GM23248 (cell line): Measurements from ENCODE around the gene ARID1B. TPM values are rescaled to one million over a fixed set of nuclear protein-coding genes. Genes with fewer than 3 reads are reported as not detected.

Experiments
- DNase-seq: peaks from one replicate; pipeline ENCODE4 v3.0.0-alpha.2; 2015
- H2AFZ ChIP-seq: fragments of 200-600 bp; sonication (generic); 2 replicates; pipeline ENCODE4 v1.6.1; 2016; ENCODE audit warnings: antibody characterized with exemption
- H3F3A ChIP-seq: fragments of 200-600 bp; sonication (generic); 2 replicates; pipeline ENCODE4 v1.6.1; 2016; ENCODE audit warnings: mild to moderate bottlenecking, antibody characterized with exemption, mixed run types; ENCODE audit not compliant: insufficient read depth
- H3K27ac ChIP-seq: fragments of 200-600 bp; sonication (generic); 2 replicates; pipeline ENCODE4 v1.5.1; 2016; ENCODE audit warnings: mild to moderate bottlenecking
- H3K27me3 ChIP-seq: fragments of 200-600 bp; sonication (generic); replicated peaks from 2 replicates; pipeline ENCODE4 v1.6.1; 2016; ENCODE audit warnings: mild to moderate bottlenecking; ENCODE audit not compliant: insufficient read depth
- H3K36me3 ChIP-seq: fragments of 200-600 bp; sonication (generic); 2 replicates; pipeline ENCODE4 v1.6.1; 2016; ENCODE audit warnings: low read depth, mild to moderate bottlenecking
- H3K4me1 ChIP-seq: fragments of 200-600 bp; sonication (generic); 2 replicates; pipeline ENCODE4 v1.6.1; 2016; ENCODE audit warnings: mild to moderate bottlenecking; ENCODE audit not compliant: insufficient read depth
- H3K4me2 ChIP-seq: fragments of 200-600 bp; sonication (generic); one replicate; pipeline ENCODE4 v1.6.1; 2016; ENCODE audit warnings: mild to moderate bottlenecking; ENCODE audit not compliant: unreplicated experiment
- H3K4me3 ChIP-seq: fragments of 200-600 bp; sonication (generic); 2 replicates; pipeline ENCODE4 v1.5.1; 2016; ENCODE audit warnings: mild to moderate bottlenecking
- H3K79me2 ChIP-seq: fragments of 200-600 bp; sonication (generic); 2 replicates; pipeline ENCODE4 v1.6.1; 2016; ENCODE audit warnings: mild to moderate bottlenecking; ENCODE audit not compliant: insufficient read depth
- H3K9ac ChIP-seq: fragments of 200-600 bp; sonication (generic); 2 replicates; pipeline ENCODE4 v1.6.1; 2016; ENCODE audit warnings: mild to moderate bottlenecking
- H3K9me2 ChIP-seq: fragments of 200-600 bp; sonication (generic); 2 replicates; pipeline ENCODE4 v1.6.1; 2016; ENCODE audit warnings: mixed run types, mild to moderate bottlenecking, moderate library complexity; ENCODE audit not compliant: insufficient read depth
- H3K9me3 ChIP-seq: fragments of 200-600 bp; sonication (generic); one replicate; pipeline ENCODE4 v1.6.1; 2017; ENCODE audit warnings: low read depth
- H4K20me1 ChIP-seq: fragments of 200-600 bp; sonication (generic); 2 replicates; pipeline ENCODE4 v1.6.0; 2016; ENCODE audit not compliant: insufficient read depth
- EZH2 ChIP-seq: fragments of 200-600 bp; sonication (generic); IDR thresholded peaks from 2 replicates; pipeline ENCODE4 v1.6.1; 2018; ENCODE audit warnings: antibody characterized with exemption, mild to moderate bottlenecking; ENCODE audit not compliant: insufficient read depth, poor library complexity, severe bottlenecking
- EZH2phosphoT487 ChIP-seq: fragments of 200-600 bp; sonication (generic); IDR thresholded peaks from 2 replicates; pipeline ENCODE4 v1.6.1; 2018; ENCODE audit warnings: antibody characterized with exemption, moderate library complexity, mild to moderate bottlenecking, low read depth; ENCODE audit not compliant: insufficient read depth
- WGBS, 2 experiments: methylation state at CpG; one replicate each; pipeline ENCODE4 v1.1.6; 2015 to 2017; ENCODE audit warnings: low lambda C conversion rate in 2 of 2, low coverage in 1 of 2; ENCODE audit errors: missing lambda C conversion rate in 2 of 2; 5-methylcytosine and 5-hydroxymethylcytosine counted together
- in situ Hi-C: fragments of 300-500 bp; cut with MboI; formaldehyde crosslinking; loops from 2 replicates; pipeline ENCODE4 v1.15.0; 2020
- polyA plus RNA-seq: library from polyadenylated mRNA; unstranded; fragments of >200 nt; fragmentation: Nextera tagmentation; extraction: Ambion mirVana; gene quantifications from 2 replicates; pipeline ENCODE4 v1.2.1, GENCODE V29; 2016
- total RNA-seq: library from RNA; depleted of rRNA; stranded (reverse); fragments of >200 nt; shearing (Covaris generic); gene quantifications from 2 replicates; pipeline ENCODE4 v1.2.3, GENCODE V29; 2014

The ARID1B gene
- total and polyA plus RNA-seq, 2 experiments from 2014 or later, result 19.3 to 21.2 TPM

- DNase-seq, result peak; percentile 98
- WGBS, 2 experiments, result 8% methylated on average over 7 of the region's 7 CpGs
- Histone ChIP-seq H3K9me2 (no peaks in the 10 kb centered on the region), H4K20me1 (no peaks in the 10 kb centered on the region), H3K79me2 (peaks cover 97% of the 10 kb centered on the region), H3K36me3 (no peaks in the 10 kb centered on the region), H3F3A (peaks cover 31% of the 10 kb centered on the region), H3K4me1 (peaks cover 40% of the 10 kb centered on the region), H3K27me3 (no peaks in the 10 kb centered on the region), H3K27ac (peak overlapping the region; percentile 95), H3K9ac (peak overlapping the region; percentile 81), H3K4me2 (peak overlapping the region; percentile 72), H3K9me3 (no peaks in the 10 kb centered on the region), H3K4me3 (peak overlapping the region; percentile 52), H2AFZ (peak overlapping the region; percentile 30)
- in situ Hi-C loops, result no loop called here
- TF ChIP-seq EZH2phosphoT487 (no peak), EZH2 (no peak)
Observed at GRCh38 chr6:156953479-156954146, 176.4 kb downstream of the ARID1B start.

- peak; percentile 57 for DNase-seq
- H3K79me2 ChIP-seq, result peaks cover 97% of the 10 kb centered on the region
- no peaks in the 10 kb centered on the region for H3K36me3 ChIP-seq
- H3K9me2 ChIP-seq, result no peaks in the 10 kb centered on the region
- peak overlapping the region; percentile 95 for H3K27ac ChIP-seq
- H3K4me3 ChIP-seq, result peak overlapping the region; percentile 52
- peaks cover 34% of the 10 kb centered on the region for H3K4me1 ChIP-seq
- TF ChIP-seq EZH2, result no peak
- no peak for TF ChIP-seq EZH2phosphoT487
- peak overlapping the region; percentile 81 for H3K9ac ChIP-seq
- H3K4me2 ChIP-seq, result peak overlapping the region; percentile 72
- peaks cover 28% of the 10 kb centered on the region for H3F3A ChIP-seq
- H4K20me1 ChIP-seq, result no peaks in the 10 kb centered on the region
- in situ Hi-C loops, result no loop called here
- 70 to 71% methylated on average over 2 of the region's 2 CpGs for WGBS, 2 experiments
- H2AFZ ChIP-seq, result 0 out of 2 replicates have a peak overlapping the region, but pooled peaks have one; percentile 4
- H3K27me3 ChIP-seq, result no peaks in the 10 kb centered on the region
- H3K9me3 ChIP-seq, result no peaks in the 10 kb centered on the region
Observed at GRCh38 chr6:156954191-156954590, 177.0 kb downstream of the ARID1B start.

GRCh38 chr6:156954816-156955215, 177.6 kb downstream of the ARID1B start:
- Histone ChIP-seq H3K9ac (peak overlapping the region; percentile 81), H3K4me3 (no peak overlapping the region), H3K4me1 (peaks cover 28% of the 10 kb centered on the region), H3K27ac (peak overlapping the region; percentile 95), H3K36me3 (no peaks in the 10 kb centered on the region), H2AFZ (no peak overlapping the region), H3K9me3 (no peaks in the 10 kb centered on the region), H3K9me2 (no peaks in the 10 kb centered on the region), H3F3A (peaks cover 21% of the 10 kb centered on the region), H4K20me1 (no peaks in the 10 kb centered on the region), H3K79me2 (peaks cover 97% of the 10 kb centered on the region), H3K4me2 (no peak overlapping the region), H3K27me3 (no peaks in the 10 kb centered on the region)
- 96 to 97% methylated on average over 12 of the region's 12 CpGs for WGBS, 2 experiments
- TF ChIP-seq EZH2, result no peak
- no peak for TF ChIP-seq EZH2phosphoT487
- in situ Hi-C loops, result no loop called here
- DNase-seq, result no peak

- Histone ChIP-seq H3K4me3 (no peak overlapping the region), H3K9me3 (no peaks in the 10 kb centered on the region), H3K4me1 (peaks cover 20% of the 10 kb centered on the region), H3F3A (peaks cover 13% of the 10 kb centered on the region; the same call in 1 of the 2 replicates), H3K36me3 (no peaks in the 10 kb centered on the region), H3K27me3 (no peaks in the 10 kb centered on the region), H3K4me2 (no peak overlapping the region), H3K9ac (no peak overlapping the region), H2AFZ (no peak overlapping the region), H3K79me2 (peaks cover 97% of the 10 kb centered on the region), H4K20me1 (no peaks in the 10 kb centered on the region), H3K9me2 (no peaks in the 10 kb centered on the region), H3K27ac (no peak overlapping the region)
- no peak for DNase-seq
- 90 to 92% methylated on average over 6 of the region's 6 CpGs for WGBS, 2 experiments
- TF ChIP-seq EZH2phosphoT487, result no peak
- in situ Hi-C loops, result no loop called here
Observed at GRCh38 chr6:156955494-156956183, 178.5 kb downstream of the ARID1B start.
